NB4 (cell line): ENCODE results near the gene ARL8A.

ENCODE experiments used
- CTCF ChIP-seq: IDR thresholded peaks from one replicate; pipeline ENCODE4 v1.5.1; 2012; ENCODE audit warnings: low read depth, low read length
- MYC ChIP-seq: IDR thresholded peaks from 2 replicates; pipeline ENCODE4 v1.6.1; 2011; ENCODE audit warnings: low read depth, low read length
- POLR2A ChIP-seq: IDR thresholded peaks from 2 replicates; pipeline ENCODE4 v1.6.1; 2011; ENCODE audit warnings: mild to moderate bottlenecking; ENCODE audit not compliant: insufficient read length; ENCODE audit errors: extremely low read depth

GRCh38 chr1:202130297-202130721, 14.2 kb downstream of the ARL8A start:
- no peak for TF ChIP-seq CTCF
- TF ChIP-seq POLR2A = no peak
- no peak for TF ChIP-seq MYC
